C4-2B (cell line): Measurements from ENCODE around the gene TPCN2.

Source experiments
- ZFX ChIP-seq: fragments of 450-650 bp; IDR thresholded peaks from 2 replicates; pipeline ENCODE4 v1.6.1; 2017
- TF ChIP-seq, protein P1 (sequence below): fragments of 450-650 bp; conservative IDR thresholded peaks from 2 replicates; pipeline ENCODE4 v1.5.1; 2017; ENCODE audit warnings: mild to moderate bottlenecking

DNA sequence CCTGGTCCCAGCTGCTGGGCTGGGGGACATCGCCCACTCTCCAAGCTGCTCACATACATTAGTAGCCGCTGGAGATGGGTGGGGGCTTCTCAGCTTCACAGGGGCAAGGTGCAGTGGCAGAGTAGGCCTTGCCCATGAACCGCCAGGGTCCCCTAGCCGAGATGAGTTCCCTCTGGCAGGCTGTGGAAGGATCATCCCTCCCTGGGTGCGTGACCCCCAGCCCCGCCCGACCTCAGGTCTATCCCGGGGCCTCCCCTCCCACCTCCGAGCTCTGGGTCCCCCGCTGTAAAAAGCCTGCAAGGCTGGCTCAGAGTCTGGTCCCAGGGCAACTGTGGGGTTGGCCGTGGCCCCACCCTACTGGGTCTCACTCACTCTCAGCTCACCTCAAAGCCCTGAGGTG lies 15.3 kb upstream of the TPCN2 start:
- TF ChIP-seq, protein P1, sequence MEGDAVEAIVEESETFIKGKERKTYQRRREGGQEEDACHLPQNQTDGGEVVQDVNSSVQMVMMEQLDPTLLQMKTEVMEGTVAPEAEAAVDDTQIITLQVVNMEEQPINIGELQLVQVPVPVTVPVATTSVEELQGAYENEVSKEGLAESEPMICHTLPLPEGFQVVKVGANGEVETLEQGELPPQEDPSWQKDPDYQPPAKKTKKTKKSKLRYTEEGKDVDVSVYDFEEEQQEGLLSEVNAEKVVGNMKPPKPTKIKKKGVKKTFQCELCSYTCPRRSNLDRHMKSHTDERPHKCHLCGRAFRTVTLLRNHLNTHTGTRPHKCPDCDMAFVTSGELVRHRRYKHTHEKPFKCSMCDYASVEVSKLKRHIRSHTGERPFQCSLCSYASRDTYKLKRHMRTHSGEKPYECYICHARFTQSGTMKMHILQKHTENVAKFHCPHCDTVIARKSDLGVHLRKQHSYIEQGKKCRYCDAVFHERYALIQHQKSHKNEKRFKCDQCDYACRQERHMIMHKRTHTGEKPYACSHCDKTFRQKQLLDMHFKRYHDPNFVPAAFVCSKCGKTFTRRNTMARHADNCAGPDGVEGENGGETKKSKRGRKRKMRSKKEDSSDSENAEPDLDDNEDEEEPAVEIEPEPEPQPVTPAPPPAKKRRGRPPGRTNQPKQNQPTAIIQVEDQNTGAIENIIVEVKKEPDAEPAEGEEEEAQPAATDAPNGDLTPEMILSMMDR, result no peak
- no peak for TF ChIP-seq ZFX
